GM12872 (cell line): ENCODE data around the gene SHISAL2A.

Experiments used
- CTCF ChIP-seq: IDR thresholded peaks from 3 replicates; pipeline ENCODE4 v1.5.1; 2011; ENCODE audit warnings: low read depth, mild to moderate bottlenecking, low read length, moderate library complexity; ENCODE audit not compliant: insufficient read depth

The SHISAL2A gene

DNA sequence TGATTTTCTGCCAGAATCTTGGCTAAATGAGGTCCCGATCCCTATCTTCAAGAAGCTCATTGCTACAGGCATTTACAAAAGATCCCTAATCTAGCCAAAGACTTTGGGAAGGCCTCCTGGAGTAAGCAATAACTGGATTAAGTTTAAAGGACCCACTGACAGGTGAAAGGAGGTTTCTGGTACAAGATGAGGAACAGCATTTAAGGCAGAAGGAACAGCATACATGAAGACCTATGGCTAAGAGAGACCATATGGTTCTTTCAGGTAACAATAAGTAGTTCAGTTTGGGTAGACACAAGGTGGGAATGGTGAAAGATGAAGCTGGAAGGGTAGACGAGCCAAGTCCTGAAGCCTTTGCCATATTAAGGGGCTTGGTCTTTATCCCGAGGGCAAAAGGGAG is 27.8 kb downstream of the SHISAL2A start:
- no peak for TF ChIP-seq CTCF

DNA sequence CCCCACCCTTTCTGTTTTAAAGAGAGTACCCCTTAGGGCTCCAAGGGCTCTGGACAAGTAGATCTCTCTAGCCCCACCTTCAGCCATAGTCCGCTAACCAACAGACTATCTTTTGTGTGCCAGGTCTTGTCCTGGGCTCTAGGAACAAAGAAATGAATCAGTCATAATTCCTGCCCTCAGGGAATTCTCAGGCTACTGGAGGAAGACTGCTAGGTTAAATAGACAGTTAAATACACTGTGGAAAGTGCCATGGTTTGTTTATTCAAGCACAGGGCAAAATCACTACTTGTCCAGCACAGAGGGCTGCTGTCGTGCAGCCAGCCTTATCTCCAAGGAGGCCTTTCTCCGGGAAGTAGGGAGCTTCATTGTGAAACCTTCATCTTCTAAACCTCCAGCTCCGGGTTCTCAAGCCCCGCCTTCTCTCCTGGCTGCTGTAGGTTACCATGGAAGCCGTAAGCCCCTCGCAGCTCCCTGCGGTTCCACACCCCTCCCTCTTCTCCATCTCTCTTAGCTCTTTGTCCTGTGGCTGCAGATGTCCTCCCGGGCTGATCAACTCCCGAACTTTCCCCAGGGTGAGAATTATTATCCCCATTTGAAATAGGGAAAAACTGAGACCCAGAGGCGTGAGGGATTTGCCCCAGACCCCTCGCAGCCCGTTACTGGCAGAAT is 29.8 kb downstream of the SHISAL2A start:
- no peak for TF ChIP-seq CTCF

DNA sequence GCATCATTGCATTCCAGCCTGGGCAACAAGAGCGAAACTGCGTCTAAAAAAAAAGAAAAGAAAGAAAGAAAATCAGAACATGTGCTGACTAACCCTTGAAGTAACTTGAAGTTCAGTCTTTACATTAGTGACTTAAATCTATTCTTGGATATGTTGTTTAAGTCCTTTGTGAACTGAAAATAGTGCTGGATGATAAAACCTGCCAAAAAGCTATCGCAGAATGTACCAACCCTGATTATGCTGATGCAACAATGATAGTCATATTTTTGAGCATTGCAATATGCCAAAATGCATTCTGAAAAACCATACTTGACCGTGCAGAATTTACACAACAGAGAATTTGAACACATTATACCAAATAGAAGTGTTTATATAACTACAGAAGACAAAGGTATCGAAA is 30.7 kb downstream of the SHISAL2A start:
- no peak for TF ChIP-seq CTCF

GRCh38 chr1:52665006-52665941 is 32.3 kb downstream of the SHISAL2A start:
- no peak for TF ChIP-seq CTCF

DNA sequence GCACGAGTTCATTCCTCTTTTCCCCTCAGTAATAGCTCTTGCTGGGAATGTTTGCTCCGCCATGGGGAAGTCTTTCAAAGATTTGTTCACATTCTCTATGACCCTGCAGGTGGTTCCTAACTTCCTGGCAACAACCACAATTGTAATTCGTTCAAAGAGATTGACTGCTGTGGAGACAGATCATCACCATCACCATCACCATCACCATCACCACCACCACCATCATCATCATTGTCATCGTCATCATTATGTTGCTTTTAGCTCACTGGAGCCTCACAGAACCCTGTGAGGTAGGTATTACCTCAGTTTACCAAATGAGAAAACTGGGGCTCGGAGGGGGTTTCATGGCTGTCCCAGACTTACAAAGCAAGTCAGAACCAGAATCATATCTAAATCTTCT is 34.3 kb downstream of the SHISAL2A start:
- no peak for TF ChIP-seq CTCF

GRCh38 chr1:52667984-52668383 is 35.0 kb downstream of the SHISAL2A start:
- TF ChIP-seq CTCF = no peak

- no peak for TF ChIP-seq CTCF
Observed at GRCh38 chr1:52668711-52669110, 35.7 kb downstream of the SHISAL2A start.
